GM12878 (cell line): ENCODE results near the gene JMJD6. TPM values are rescaled to one million over a fixed set of nuclear protein-coding genes. Genes with fewer than 3 reads are reported as not detected.

Experiments
- ATAC-seq: fragments of 200-7000 bp; cut with Tn5 transposase; 3 replicates; pipeline ENCODE4 v1.9.1; 2020; ENCODE audit warnings: mild to moderate bottlenecking, moderate library complexity
- BruUV-seq: library from RNA; stranded (reverse); fragments of 400-500 nt; replicated peaks from 2 replicates; lab custom pipeline; 2021; lab: Mats Ljungman, UMichigan
- CTCF ChIA-PET: fragments of 300-600 bp; sonication (Branson Sonifier 250); formaldehyde crosslinking; extraction: SDS; loops from one replicate; lab custom pipeline; 2021; ENCODE audit warnings: inconsistent platforms; lab: Yijun Ruan, JAX
- POLR2A ChIA-PET: fragments of 350-600 bp; formaldehyde crosslinking; extraction: SDS; loops from one replicate; lab custom pipeline; 2021; ENCODE audit warnings: inconsistent platforms; lab: Charles Lee
- RAD21 ChIA-PET: fragments of 300-600 bp; sonication (Branson Sonifier 250); formaldehyde crosslinking; loops from one replicate; lab custom pipeline; 2023; ENCODE audit warnings: antibody characterized with exemption; ENCODE audit not compliant: unreplicated experiment; lab: Charles Lee
- SMC1A ChIA-PET: fragments of 300-600 bp; sonication (Branson Sonifier 250); formaldehyde crosslinking; loops from one replicate; lab custom pipeline; 2023; ENCODE audit not compliant: unreplicated experiment, uncharacterized antibody; lab: Charles Lee
- DNase-seq: peaks from one replicate; pipeline ENCODE4 v3.0.0-alpha.2; 2011; ENCODE audit warnings: low read depth, low spot score
- FAIRE-seq: peaks from 3 replicates; lab custom pipeline; 2011; peaks lifted over from hg19 to GRCh38; lab: Jason Lieb, UNC
- H2AFZ ChIP-seq: 2 replicates; pipeline ENCODE4 v1.6.0; 2011; ENCODE audit warnings: low read depth, low read length, control low read depth; ENCODE audit not compliant: control insufficient read depth
- H3K27ac ChIP-seq: 2 replicates; pipeline ENCODE4 v1.5.1; 2011; ENCODE audit warnings: control low read depth; ENCODE audit not compliant: control insufficient read depth, insufficient read depth
- H3K27me3 ChIP-seq, 2 experiments: replicated peaks in 1 of 2; 2 replicates each; pipeline versions ENCODE4 v1.6.0 to v1.6.1; 2011; ENCODE audit warnings: low read length in 1 of 2; ENCODE audit not compliant: control insufficient read depth in 2 of 2, insufficient read depth in 2 of 2
- H3K36me3 ChIP-seq, 2 experiments: 2 replicates each; pipeline ENCODE4 v1.5.1; 2011; ENCODE audit warnings: low read length in 1 of 2; ENCODE audit not compliant: control insufficient read depth in 2 of 2, insufficient read depth in 2 of 2
- H3K4me1 ChIP-seq: 2 replicates; pipeline ENCODE4 v1.6.1; 2011; ENCODE audit warnings: mild to moderate bottlenecking, low read length, moderate library complexity, mixed read lengths; ENCODE audit not compliant: control insufficient read depth, insufficient read depth
- H3K4me2 ChIP-seq: 2 replicates; pipeline ENCODE4 v1.6.0; 2011; ENCODE audit warnings: control low read depth; ENCODE audit not compliant: control insufficient read depth, insufficient read depth
- H3K4me3 ChIP-seq: fragments of 200-600 bp; sonication (generic); 2 replicates; pipeline ENCODE4 v1.5.1; 2016
- H3K79me2 ChIP-seq: 2 replicates; pipeline ENCODE4 v1.6.0; 2011; ENCODE audit warnings: low read length; ENCODE audit not compliant: control insufficient read depth, insufficient read depth
- H3K9ac ChIP-seq: 2 replicates; pipeline ENCODE4 v1.8.0; 2011; ENCODE audit warnings: low read length, control low read depth, mixed read lengths; ENCODE audit not compliant: control insufficient read depth, insufficient read depth
- H3K9me3 ChIP-seq: replicated peaks from 3 replicates; pipeline ENCODE4 v1.5.1; 2011; ENCODE audit warnings: mild to moderate bottlenecking, low read length; ENCODE audit not compliant: control insufficient read depth, insufficient read depth
- H4K20me1 ChIP-seq: 2 replicates; pipeline ENCODE4 v1.6.0; 2011; ENCODE audit not compliant: control insufficient read depth, insufficient read depth
- NFXL1 ChIP-seq: fragments of 450-650 bp; IDR thresholded peaks from 2 replicates; pipeline ENCODE4 v1.6.1; 2017; ENCODE audit warnings: antibody characterized with exemption, mild to moderate bottlenecking, borderline replicate concordance
- NRF1 ChIP-seq: conservative IDR thresholded peaks from 2 replicates; pipeline ENCODE4 v1.6.1; 2011; ENCODE audit warnings: mild to moderate bottlenecking, low read depth, low read length, improper control_type of control experiment
- PAX8 ChIP-seq: fragments of 450-650 bp; IDR thresholded peaks from 2 replicates; pipeline ENCODE4 v1.6.1; 2017; ENCODE audit warnings: mild to moderate bottlenecking, moderate library complexity
- RFX5 ChIP-seq: IDR thresholded peaks from 2 replicates; pipeline ENCODE4 v1.6.1; 2011; ENCODE audit warnings: low read depth, low read length, improper control_type of control experiment
- SREBF2 ChIP-seq: IDR thresholded peaks from 2 replicates; pipeline ENCODE4 v1.6.1; 2012; ENCODE audit warnings: mild to moderate bottlenecking, low read length
- SUPT20H ChIP-seq: IDR thresholded peaks from 2 replicates; pipeline ENCODE4 v1.6.1; 2011; ENCODE audit warnings: low read depth, mild to moderate bottlenecking, low read length, moderate library complexity, borderline replicate concordance; ENCODE audit not compliant: control insufficient read depth
- WRNIP1 ChIP-seq: IDR thresholded peaks from 2 replicates; pipeline ENCODE4 v1.6.1; 2011; ENCODE audit warnings: low read depth, low read length, improper control_type of control experiment, borderline replicate concordance
- WGBS: methylation state at CpG from one replicate; pipeline ENCODE4 v1.1.6; 2016; ENCODE audit warnings: low lambda C conversion rate; ENCODE audit not compliant: insufficient replicate concordance, insufficient coverage; ENCODE audit errors: missing lambda C conversion rate; 5-methylcytosine and 5-hydroxymethylcytosine counted together
- in situ Hi-C: fragments of 300-500 bp; cut with MboI; formaldehyde crosslinking; loops from 9 replicates; pipeline ENCODE4 v1.14.3; 2018; ENCODE audit warnings: mixed read lengths
- intact Hi-C: fragments of 100-400 bp; cut with micrococcal nuclease; formaldehyde crosslinking; loops from one replicate; pipeline ENCODE4 v1.14.2; 2022; ENCODE audit not compliant: unreplicated experiment
- polyA plus RNA-seq, 11 experiments: library from polyadenylated mRNA; depleted of rRNA in 4 of 11; unstranded in 6 of 11; stranded (reverse) in 5 of 11; fragments of >200 nt; fragmentation: Nextera tagmentation in 4 of 11; fragmentation: Illumina TruSeq in 1 of 11; extraction: Ambion mirVana in 4 of 11; extraction: Trizol in 1 of 11; gene quantifications; 1 replicate in 1 of 11; 2 replicates in 10 of 11; pipeline versions ENCODE4 v1.2.1 to v1.2.3, GENCODE V29; 2011 to 2016; ENCODE audit warnings: inconsistent platforms in 2 of 11, missing spikeins in 2 of 11, low read depth in 1 of 11
- total RNA-seq, 4 experiments: library from RNA; depleted of rRNA in 3 of 4; stranded (reverse); fragments of >200 nt in 3 of 4; fragmentation: Illumina TruSeq in 1 of 4; extraction: Trizol in 1 of 4; gene quantifications; 2 replicates each; pipeline versions ENCODE4 v1.2.1 to v1.2.3, GENCODE V29; 2013 to 2021
- TF ChIP-seq, protein P1 (sequence below): IDR thresholded peaks from 2 replicates; pipeline ENCODE4 v1.6.1; 2012; ENCODE audit warnings: low read depth, low read length, improper control_type of control experiment
- TF ChIP-seq, protein P2 (sequence below), 3 experiments: IDR thresholded peaks in 2 of 3; conservative IDR thresholded peaks in 1 of 3; 2 replicates each; pipeline ENCODE4 v1.5.1; 2011; ENCODE audit warnings: low read depth in 3 of 3, low read length in 3 of 3, mild to moderate bottlenecking in 3 of 3, control low read depth in 2 of 3, moderate library complexity in 2 of 3, inconsistent platforms in 1 of 3, mixed read lengths in 1 of 3; ENCODE audit not compliant: control insufficient read depth in 2 of 3, insufficient read depth in 1 of 3; ENCODE audit errors: extremely low read depth in 1 of 3
- TF ChIP-seq, protein P3 (sequence below): IDR thresholded peaks from 2 replicates; pipeline ENCODE4 v1.6.1; 2012; ENCODE audit warnings: improper control_type of control experiment, low read depth, low read length; ENCODE audit not compliant: insufficient replicate concordance

JMJD6 gene
- total and polyA plus RNA-seq, 10 of the 15 experiments (the other 5 are each of a cell fraction or from before 2014, with no cell fraction given): 1.2 to 36.0 (median 22.2) TPM

DNA sequence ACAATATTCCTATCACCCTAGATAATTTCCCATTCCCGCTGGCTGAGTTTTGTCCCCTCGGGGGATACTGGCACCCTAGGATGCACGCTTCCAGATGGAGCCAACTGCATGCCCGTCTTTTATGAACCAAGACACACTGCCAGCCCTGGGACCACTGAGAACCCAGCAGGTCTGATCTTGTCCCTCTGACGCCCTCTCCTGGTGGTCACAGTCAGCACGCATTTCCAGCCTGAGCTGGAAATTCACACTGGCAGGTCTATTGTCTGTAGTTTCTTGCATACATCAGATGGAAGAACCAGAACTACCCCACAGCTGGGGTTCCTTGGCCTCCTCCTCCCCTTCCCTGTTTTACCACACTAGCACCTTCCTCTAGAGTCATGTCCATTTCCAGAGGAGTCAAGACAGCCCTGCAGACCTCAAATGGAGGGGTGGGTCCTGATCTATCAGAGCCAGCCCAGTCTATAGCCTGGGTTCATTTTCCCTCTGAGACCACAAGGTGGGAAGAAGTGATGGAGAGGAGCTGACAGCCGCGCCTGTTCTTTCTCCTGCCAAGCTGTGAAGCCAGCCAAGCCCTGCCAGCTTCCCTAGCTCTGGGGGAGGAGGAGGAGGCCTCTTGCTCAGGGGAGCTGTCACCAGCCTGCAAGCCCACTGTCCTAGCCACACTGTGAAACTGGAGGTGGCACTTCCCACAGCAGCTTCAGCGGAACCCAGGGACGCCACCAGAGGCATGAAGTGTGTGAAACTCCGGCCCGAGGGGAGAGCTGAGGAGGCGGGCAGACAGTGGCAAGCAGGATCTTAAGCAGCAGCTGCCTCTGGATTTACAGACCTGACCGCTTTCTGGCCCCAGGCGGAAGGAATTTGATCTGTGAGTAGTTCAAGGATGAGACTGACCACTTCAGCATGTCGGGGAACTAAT lies 44.9 kb downstream of the JMJD6 start:
- ChIA-PET SMC1A (interaction anchor here (0.6 to 2.0 kb wide), 12 partner anchors 10 to 826 kb away, joined by 3 to 14 read pairs (median 4); partner anchors contain the start of gene WBP2), POLR2A (interaction anchor here (0.6 kb wide), 1 partner anchor 47 kb away, joined by 3 read pairs; no protein-coding TSS in a partner anchor), CTCF (interaction anchor here (0.6 to 3.9 kb wide), 32 partner anchors 9 to 391 kb away, joined by 3 to 37 read pairs (median 6); partner anchors contain the start of gene ST6GALNAC1), RAD21 (interaction anchor here (0.6 to 1.9 kb wide), 10 partner anchors 9 to 174 kb away, joined by 3 to 15 read pairs (median 4); no protein-coding TSS in a partner anchor)
- Histone ChIP-seq H3K27me3 (peaks cover 0 to 5% of the 10 kb centered on the region in 2 experiments; a peak in 2 of 4 replicates), H3K9me3 (no peaks in the 10 kb centered on the region), H3K36me3 (no peaks in the 10 kb centered on the region), H3K9ac (no peak overlapping the region), H2AFZ (no peak overlapping the region), H4K20me1 (no peaks in the 10 kb centered on the region), H3K79me2 (no peaks in the 10 kb centered on the region), H3K27ac (no peak overlapping the region), H3K4me1 (no peaks in the 10 kb centered on the region), H3K4me3 (no peak overlapping the region), H3K4me2 (no peak overlapping the region)
- in situ Hi-C loops (loop anchor here (5.0 kb wide), 1 partner anchor 159 kb away; no protein-coding TSS in a partner anchor), intact Hi-C loops (loop anchor here (2.0 kb wide), 1 partner anchor 159 kb away; no protein-coding TSS in a partner anchor)
- BruUV-seq: no TSS peak
- FAIRE-seq (no peak), ATAC-seq (peak; percentile 94), DNase-seq (no peak)
- WGBS: 18% methylated on average over 16 of the region's 16 CpGs
- TF ChIP-seq NFXL1 (no peak), SREBF2 (no peak), RFX5 (no peak), NRF1 (no peak), PAX8 (no peak), SUPT20H (no peak), WRNIP1 (no peak)
- TF ChIP-seq, protein P1, sequence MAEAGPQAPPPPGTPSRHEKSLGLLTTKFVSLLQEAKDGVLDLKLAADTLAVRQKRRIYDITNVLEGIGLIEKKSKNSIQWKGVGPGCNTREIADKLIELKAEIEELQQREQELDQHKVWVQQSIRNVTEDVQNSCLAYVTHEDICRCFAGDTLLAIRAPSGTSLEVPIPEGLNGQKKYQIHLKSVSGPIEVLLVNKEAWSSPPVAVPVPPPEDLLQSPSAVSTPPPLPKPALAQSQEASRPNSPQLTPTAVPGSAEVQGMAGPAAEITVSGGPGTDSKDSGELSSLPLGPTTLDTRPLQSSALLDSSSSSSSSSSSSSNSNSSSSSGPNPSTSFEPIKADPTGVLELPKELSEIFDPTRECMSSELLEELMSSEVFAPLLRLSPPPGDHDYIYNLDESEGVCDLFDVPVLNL: no peak
- TF ChIP-seq, protein P2, sequence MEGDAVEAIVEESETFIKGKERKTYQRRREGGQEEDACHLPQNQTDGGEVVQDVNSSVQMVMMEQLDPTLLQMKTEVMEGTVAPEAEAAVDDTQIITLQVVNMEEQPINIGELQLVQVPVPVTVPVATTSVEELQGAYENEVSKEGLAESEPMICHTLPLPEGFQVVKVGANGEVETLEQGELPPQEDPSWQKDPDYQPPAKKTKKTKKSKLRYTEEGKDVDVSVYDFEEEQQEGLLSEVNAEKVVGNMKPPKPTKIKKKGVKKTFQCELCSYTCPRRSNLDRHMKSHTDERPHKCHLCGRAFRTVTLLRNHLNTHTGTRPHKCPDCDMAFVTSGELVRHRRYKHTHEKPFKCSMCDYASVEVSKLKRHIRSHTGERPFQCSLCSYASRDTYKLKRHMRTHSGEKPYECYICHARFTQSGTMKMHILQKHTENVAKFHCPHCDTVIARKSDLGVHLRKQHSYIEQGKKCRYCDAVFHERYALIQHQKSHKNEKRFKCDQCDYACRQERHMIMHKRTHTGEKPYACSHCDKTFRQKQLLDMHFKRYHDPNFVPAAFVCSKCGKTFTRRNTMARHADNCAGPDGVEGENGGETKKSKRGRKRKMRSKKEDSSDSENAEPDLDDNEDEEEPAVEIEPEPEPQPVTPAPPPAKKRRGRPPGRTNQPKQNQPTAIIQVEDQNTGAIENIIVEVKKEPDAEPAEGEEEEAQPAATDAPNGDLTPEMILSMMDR (IDR thresholded peaks at IDR 0.05 in 2 of 3, conservative IDR thresholded peaks at IDR 0.05 in 1 of 3; ENCODE audit: control insufficient read depth in 2 of 3, extremely low read depth in 1 of 3, insufficient read depth in 1 of 3, low read depth in 3 of 3, low read length in 3 of 3): peak; percentile 81 to 86 (median 83)
- TF ChIP-seq, protein P3, sequence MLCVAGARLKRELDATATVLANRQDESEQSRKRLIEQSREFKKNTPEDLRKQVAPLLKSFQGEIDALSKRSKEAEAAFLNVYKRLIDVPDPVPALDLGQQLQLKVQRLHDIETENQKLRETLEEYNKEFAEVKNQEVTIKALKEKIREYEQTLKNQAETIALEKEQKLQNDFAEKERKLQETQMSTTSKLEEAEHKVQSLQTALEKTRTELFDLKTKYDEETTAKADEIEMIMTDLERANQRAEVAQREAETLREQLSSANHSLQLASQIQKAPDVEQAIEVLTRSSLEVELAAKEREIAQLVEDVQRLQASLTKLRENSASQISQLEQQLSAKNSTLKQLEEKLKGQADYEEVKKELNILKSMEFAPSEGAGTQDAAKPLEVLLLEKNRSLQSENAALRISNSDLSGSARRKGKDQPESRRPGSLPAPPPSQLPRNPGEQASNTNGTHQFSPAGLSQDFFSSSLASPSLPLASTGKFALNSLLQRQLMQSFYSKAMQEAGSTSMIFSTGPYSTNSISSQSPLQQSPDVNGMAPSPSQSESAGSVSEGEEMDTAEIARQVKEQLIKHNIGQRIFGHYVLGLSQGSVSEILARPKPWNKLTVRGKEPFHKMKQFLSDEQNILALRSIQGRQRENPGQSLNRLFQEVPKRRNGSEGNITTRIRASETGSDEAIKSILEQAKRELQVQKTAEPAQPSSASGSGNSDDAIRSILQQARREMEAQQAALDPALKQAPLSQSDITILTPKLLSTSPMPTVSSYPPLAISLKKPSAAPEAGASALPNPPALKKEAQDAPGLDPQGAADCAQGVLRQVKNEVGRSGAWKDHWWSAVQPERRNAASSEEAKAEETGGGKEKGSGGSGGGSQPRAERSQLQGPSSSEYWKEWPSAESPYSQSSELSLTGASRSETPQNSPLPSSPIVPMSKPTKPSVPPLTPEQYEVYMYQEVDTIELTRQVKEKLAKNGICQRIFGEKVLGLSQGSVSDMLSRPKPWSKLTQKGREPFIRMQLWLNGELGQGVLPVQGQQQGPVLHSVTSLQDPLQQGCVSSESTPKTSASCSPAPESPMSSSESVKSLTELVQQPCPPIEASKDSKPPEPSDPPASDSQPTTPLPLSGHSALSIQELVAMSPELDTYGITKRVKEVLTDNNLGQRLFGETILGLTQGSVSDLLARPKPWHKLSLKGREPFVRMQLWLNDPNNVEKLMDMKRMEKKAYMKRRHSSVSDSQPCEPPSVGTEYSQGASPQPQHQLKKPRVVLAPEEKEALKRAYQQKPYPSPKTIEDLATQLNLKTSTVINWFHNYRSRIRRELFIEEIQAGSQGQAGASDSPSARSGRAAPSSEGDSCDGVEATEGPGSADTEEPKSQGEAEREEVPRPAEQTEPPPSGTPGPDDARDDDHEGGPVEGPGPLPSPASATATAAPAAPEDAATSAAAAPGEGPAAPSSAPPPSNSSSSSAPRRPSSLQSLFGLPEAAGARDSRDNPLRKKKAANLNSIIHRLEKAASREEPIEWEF: no peak
